Activated T-cell treated with anti-CD3 and anti-CD28 coated beads for 4 hours (primary cell): ENCODE data around the gene RAB33B.

ENCODE experiments used
- DNase-seq: peaks from one replicate; pipeline ENCODE4 v3.0.0-alpha.2; 2020

Gene RAB33B

DNA sequence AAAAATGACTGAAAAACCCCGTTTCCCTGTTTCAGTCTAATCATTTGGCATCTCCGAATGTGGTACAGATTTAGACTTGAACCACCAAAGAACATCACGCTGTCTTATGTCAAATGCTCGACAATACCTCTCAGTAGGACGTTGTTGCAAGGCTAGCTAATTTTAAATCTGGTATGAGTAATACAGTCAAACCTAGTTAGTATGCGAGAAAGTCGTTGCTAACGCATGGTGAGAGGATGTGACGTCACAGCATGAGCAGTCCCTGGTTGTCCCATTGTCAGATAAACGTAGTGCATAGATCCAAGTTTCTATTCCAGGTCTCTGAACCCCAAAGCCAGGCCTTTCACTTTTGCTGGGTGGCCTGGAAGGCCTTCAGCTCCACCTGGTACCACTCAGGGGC is 57.4 kb downstream of the RAB33B start:
- DNase-seq = no peak

- DNase-seq = no peak
Measured at GRCh38 chr4:139514382-139515059, 60.6 kb downstream of the RAB33B start.

DNA sequence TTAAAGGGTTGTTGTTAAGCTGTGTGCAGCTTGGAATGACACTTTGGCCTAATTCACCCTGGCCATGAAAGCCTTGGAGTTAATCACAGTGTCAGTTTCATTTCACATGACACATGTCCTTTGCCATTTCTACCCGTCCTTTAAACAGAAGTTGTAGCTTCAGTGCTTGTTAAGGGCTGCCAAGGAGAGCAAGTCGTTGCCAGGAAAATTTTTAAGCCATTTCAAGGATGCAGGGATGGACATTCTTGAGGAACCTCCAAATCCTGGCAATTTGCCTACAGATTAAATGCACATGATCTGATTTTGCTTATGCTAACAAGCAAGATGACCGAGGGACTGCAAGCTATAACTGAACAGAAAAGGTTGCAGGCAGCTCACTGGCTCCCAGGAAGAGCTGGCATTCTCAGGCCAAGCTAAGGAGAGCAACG is 61.6 kb downstream of the RAB33B start:
- DNase-seq = no peak

DNA sequence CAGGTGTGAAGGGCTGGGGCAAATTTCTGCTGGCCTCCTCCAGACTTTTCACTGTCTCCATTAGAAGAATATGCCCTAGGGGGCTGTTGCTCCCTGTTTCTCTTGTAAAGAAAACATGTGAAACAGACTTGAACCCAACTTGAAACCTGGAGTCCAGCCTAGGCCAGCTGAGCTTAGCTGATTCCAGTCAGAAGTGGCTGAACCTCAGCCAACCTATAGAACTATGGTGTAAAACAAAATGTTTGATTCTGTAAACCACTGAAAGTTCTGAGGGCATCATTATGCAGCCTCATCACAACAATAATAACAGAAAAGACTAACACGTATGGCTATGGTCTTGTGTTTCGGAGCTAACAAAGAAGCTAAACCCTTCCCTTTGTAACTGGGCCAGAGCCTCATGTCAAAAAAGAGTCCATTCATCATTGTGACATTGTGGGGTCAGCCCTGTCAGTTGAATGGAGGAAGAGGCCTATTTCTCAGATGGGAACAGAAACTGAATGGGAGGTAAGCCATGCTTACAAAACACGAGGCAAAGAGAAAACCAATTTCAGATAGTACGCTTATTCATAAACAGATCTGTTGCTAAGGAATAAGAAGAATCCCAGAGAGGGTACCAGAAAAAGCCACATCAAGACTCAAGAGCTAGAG is 68.0 kb downstream of the RAB33B start:
- DNase-seq = no peak

DNA sequence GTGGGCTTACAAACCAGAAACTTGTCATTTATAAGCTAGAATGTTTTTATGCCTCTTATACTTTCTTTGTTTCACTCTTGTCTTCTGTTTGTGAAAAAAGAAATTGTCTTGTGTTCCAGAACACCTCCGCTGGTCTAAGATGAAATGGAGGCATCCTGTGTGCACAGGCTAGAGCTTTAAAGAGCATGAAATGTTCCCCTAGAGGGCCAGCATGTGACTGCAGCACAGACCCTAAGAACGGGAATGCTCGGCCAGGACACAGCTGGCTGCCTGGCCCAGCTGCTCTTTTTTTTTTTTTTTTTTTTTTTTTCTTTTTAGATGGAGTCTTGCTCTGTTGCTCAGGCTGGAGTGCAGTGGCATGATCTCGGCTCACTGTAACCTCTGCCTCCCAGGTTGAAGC is 68.5 kb downstream of the RAB33B start:
- DNase-seq = no peak

- no peak for DNase-seq
Measured at GRCh38 chr4:139523076-139523475, 69.2 kb downstream of the RAB33B start.

DNA sequence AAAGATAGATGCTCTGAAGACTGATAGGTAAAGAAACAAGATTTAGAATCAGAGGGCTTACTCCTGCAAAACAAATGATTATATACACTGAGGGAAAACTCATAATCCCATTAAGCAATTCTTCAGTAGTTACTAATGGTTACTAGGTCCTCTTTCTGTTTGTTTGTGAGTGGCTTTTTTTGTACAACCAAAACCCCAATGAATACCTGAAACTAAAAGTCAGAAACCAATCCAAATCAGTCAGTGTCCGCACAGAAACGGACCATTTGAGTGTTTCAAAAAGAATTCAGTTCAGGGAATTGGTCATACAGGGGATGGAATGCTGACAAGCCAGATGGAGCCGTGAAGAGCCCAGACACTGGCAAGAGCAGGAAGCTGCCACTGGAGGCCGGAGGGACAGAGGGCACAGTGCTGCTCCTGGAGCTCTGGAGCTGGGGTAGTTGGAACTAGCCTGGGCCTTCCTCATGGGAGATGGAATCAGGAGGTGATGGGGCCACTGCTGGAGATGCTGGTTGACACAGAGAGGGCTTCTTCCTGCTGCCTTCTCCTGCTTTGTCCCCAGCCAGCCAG is 70.2 kb downstream of the RAB33B start:
- DNase-seq = no peak

GRCh38 chr4:139525414-139525813 is 71.5 kb downstream of the RAB33B start:
- DNase-seq = no peak
